Mucosa of descending colon (tissue), 3 donors: ENCODE measurements around the gene SBK3. TPM values are rescaled to one million over a fixed set of nuclear protein-coding genes. Genes with fewer than 3 reads are reported as not detected.

ENCODE experiments used
- ATAC-seq: fragments of 200-7000 bp; cut with Tn5 transposase; one replicate; pipeline ENCODE4 v1.9.1; 2020; ENCODE audit warnings: mild to moderate bottlenecking, moderate library complexity
- DNase-seq, 3 donors: peaks; one replicate each; pipeline ENCODE4 v3.0.0-alpha.2; 2020
- H3K36me3 ChIP-seq: fragments of 200-600 bp; one replicate; pipeline ENCODE4 v1.8.0; 2021; ENCODE audit warnings: low read depth, mild to moderate bottlenecking
- H3K4me1 ChIP-seq: fragments of 200-600 bp; one replicate; pipeline ENCODE4 v1.8.0; 2021; ENCODE audit warnings: low read depth, mild to moderate bottlenecking
- H3K4me3 ChIP-seq: fragments of 200-600 bp; one replicate; pipeline ENCODE4 v1.8.0; 2021; ENCODE audit warnings: mild to moderate bottlenecking
- H3K9me3 ChIP-seq: fragments of 200-600 bp; one replicate; pipeline ENCODE4 v1.8.0; 2021; ENCODE audit warnings: mild to moderate bottlenecking
- intact Hi-C, 2 donors: fragments of 100-400 bp; cut with DNase I in 1 of 2; cut with micrococcal nuclease in 1 of 2; formaldehyde crosslinking; loops; one replicate each; pipeline versions ENCODE4 v1.11.0 to v1.11.1; 2022; cut with DNase I, micrococcal nuclease
- total RNA-seq, 3 donors: library from RNA; stranded (reverse); fragmentation: NEBNext Ultra II Directional in 2 of 3; extraction: Animal tissue kit (Norgen Biotek cat#: 25700) in 2 of 3; gene quantifications; one replicate each; pipeline versions ENCODE4 v1.2.1 to v1.2.4, GENCODE V29; 2021 to 2023
- TF ChIP-seq, protein P1 (sequence below): fragments of 200-600 bp; IDR thresholded peaks from one replicate; pipeline ENCODE4 v1.8.0; 2022; ENCODE audit warnings: antibody characterized with exemption, mild to moderate bottlenecking
- donor health status: DM: no; HTN: no; CAD: no; lungs with moderate emphysema.
- donor health status: DM: no; HTN: no; CAD: no.
- donor health status: DM: no; HTN: yes; CAD: no.

SBK3 gene
- total RNA-seq, 3 donors from 2014 or later = 0.34 to 0.54 TPM; not detected in 1

DNA sequence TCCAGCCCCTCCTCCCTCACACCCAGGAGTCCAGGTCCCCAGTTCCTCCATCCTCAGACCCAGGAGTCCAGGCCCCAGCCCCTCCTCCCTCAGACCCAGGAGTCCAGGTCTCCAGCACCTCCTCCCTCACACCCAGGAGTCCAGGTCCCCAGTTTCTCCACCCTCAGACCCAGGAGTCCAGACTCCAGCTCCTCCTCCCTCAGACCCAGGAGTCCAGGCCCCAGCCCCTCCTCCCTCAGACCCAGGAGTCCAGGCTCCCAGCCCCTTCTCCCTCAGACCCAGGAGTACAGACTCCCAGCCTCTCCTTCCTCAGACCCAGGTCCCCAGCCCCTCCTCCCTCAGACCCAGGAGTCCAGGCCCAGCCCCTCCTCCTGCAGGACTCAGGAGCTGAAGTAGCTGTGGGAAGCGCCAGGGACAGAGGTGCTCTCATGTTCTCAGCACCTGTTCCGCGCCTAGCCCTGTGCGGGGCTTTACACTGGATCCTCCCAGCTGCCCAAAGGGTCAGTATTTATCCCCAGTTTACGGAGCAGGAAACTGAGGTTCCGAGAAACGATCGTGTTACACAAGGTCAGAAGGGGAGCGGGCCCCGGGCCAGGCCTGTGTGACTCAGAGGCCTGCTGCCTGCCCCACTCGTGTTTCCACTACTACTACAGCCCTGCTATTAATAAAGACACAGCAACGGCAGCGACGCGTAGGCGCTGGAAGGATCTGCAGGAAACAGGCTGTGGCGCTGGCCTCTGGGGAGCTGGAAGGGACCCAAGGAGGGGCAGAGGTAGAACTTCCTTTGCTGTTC lies 1.7 kb upstream of the SBK3 start:
- peak; percentile 16 for ATAC-seq
- Histone ChIP-seq H3K4me3 (no peak overlapping the region), H3K9me3 (no peaks in the 10 kb centered on the region), H3K4me1 (peaks cover 2% of the 10 kb centered on the region), H3K36me3 (no peaks in the 10 kb centered on the region)
- TF ChIP-seq, protein P1, sequence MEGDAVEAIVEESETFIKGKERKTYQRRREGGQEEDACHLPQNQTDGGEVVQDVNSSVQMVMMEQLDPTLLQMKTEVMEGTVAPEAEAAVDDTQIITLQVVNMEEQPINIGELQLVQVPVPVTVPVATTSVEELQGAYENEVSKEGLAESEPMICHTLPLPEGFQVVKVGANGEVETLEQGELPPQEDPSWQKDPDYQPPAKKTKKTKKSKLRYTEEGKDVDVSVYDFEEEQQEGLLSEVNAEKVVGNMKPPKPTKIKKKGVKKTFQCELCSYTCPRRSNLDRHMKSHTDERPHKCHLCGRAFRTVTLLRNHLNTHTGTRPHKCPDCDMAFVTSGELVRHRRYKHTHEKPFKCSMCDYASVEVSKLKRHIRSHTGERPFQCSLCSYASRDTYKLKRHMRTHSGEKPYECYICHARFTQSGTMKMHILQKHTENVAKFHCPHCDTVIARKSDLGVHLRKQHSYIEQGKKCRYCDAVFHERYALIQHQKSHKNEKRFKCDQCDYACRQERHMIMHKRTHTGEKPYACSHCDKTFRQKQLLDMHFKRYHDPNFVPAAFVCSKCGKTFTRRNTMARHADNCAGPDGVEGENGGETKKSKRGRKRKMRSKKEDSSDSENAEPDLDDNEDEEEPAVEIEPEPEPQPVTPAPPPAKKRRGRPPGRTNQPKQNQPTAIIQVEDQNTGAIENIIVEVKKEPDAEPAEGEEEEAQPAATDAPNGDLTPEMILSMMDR = no peak
- peak in 2 of 3 donors; percentile 49 to 51 for DNase-seq
- intact Hi-C loops = no loop called here

DNA sequence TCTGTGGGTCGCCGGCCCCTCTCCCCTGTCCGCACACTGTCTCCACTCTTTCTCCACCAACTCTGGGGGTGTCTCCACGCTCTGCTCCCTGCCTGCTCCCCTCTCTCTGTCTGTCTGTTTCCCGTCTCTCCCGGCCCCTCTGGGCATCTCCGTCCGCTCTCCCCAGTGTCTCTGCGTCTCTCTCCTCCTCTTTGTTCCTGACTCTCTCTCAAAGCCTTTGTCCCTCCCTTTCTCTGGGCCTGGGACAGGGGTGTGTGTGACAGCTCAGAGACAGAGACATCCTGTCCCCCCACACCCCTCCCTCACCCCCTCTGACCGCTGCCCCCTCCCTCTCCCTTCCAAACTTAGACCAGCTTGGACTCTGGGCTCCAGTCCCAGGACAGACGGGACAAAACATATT lies 668 bp upstream of the SBK3 start:
- intact Hi-C loops = no loop called here
- TF ChIP-seq, protein P1 = no peak
- no peaks in the 10 kb centered on the region for H3K36me3 ChIP-seq
- H3K4me3 ChIP-seq = no peak overlapping the region
- H3K9me3 ChIP-seq = no peaks in the 10 kb centered on the region
- no peak for ATAC-seq
- DNase-seq = no peak
- H3K4me1 ChIP-seq = peaks cover 2% of the 10 kb centered on the region

DNA sequence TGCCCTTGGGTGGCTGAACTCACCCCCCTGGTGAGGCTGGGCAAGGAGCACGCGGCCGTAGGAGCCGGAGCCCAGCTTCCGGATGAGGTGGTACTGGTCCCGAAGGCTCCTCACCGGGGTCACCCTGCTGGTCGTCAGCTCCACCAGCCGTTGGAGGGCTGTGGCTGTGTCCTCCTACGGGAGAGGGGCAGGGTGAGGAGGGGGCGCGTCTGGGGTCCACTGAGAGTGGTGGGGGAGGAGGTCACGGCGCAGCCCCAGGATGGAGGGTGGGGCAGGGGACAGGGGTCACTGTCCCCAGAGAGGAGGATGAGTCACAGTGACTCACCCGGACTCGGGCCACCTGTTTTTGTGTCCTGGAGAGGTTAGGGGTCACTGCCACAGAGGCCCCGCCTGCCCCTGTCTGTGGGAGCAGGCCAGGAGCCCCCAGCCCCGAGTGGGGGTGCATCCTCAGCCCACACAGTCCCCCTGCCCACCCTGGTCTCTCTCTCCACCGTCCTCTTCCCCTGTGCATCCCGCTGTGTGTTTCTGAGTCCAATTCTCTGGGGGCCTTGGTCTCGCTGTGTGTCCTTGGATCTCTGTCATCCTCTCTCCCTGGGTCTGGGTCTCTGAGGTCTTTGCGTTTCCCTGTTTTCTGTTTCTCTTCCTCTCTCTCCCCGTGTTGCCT lies 435 bp downstream of the SBK3 start:
- intact Hi-C loops = no loop called here
- H3K9me3 ChIP-seq = no peaks in the 10 kb centered on the region
- TF ChIP-seq, protein P1 = no peak
- H3K36me3 ChIP-seq = no peaks in the 10 kb centered on the region
- no peak overlapping the region for H3K4me3 ChIP-seq
- peak in 1 of 3 donors; percentile 36 for DNase-seq
- ATAC-seq = peak; percentile 46
- H3K4me1 ChIP-seq = peaks cover 2% of the 10 kb centered on the region

DNA sequence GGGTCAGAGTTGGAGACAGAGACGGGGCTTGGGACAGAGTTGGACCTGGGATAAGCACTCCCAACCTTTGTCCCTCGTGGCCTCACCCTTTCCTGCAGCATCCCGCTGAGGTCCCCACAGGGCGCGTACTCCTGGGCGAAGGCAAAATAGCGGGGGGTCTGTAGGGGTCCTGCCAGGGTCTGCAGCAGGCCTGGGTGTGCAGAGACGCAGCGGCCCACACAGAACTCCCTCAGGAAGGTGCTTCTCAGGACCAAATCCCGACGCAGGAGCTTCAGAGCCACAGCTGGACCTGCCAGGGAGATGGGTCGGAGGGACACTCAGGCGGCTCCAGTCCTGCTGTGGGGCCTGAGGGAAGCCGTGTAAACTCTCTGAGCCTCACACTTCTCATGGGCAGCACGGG lies 1.3 kb downstream of the SBK3 start:
- Histone ChIP-seq H3K4me3 (no peak overlapping the region), H3K9me3 (no peaks in the 10 kb centered on the region), H3K4me1 (peaks cover 1% of the 10 kb centered on the region), H3K36me3 (no peaks in the 10 kb centered on the region)
- TF ChIP-seq, protein P1 = no peak
- DNase-seq (no peak), ATAC-seq (no peak)
- intact Hi-C loops = no loop called here

DNA sequence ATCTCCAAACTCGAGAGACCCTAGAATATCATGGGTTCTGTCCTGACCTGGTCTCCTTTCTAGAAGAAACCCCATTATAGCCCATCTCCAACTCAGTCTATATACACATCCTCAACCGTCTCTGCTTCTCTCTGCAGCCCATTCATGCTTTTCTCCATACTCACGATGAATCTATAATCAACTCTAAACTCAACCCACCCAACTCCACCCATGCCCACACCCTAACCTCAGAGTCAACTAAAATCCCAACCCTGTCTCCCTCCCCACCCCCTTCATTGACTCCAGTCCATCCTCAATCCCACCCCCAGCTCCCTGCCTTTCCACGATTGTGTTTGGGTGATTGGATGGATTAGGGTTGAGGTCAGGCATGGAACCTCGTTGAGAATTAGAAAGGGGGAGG lies 1.8 kb downstream of the SBK3 start:
- ATAC-seq = no peak
- H3K4me1 ChIP-seq = no peaks in the 10 kb centered on the region

More for the DNA sequence above, 1.8 kb downstream of the SBK3 start:
- H3K36me3 ChIP-seq = no peaks in the 10 kb centered on the region
- H3K9me3 ChIP-seq = no peaks in the 10 kb centered on the region
- TF ChIP-seq, protein P1 = no peak
- intact Hi-C loops = no loop called here
- no peak overlapping the region for H3K4me3 ChIP-seq
- DNase-seq = no peak
